Stimulated activated CD4-positive, alpha-beta T cell treated with anti-CD3 and anti-CD28 coated beads, Interleukin-1b, Interleukin-23, amount 100 ng/mL, for 4 hours (primary cell): ENCODE results near the gene PHAX.
"Not testable (repeated sequence)": the region's sequence is repeated elsewhere in the genome, so short reads cannot be mapped to it uniquely, and the experiment has no call there.

Experiments
- DNase-seq, 2 donors: peaks; one replicate each; pipeline ENCODE4 v3.0.0-alpha.2; 2020; ENCODE audit warnings: low read depth in 2 of 2

The PHAX gene

DNA sequence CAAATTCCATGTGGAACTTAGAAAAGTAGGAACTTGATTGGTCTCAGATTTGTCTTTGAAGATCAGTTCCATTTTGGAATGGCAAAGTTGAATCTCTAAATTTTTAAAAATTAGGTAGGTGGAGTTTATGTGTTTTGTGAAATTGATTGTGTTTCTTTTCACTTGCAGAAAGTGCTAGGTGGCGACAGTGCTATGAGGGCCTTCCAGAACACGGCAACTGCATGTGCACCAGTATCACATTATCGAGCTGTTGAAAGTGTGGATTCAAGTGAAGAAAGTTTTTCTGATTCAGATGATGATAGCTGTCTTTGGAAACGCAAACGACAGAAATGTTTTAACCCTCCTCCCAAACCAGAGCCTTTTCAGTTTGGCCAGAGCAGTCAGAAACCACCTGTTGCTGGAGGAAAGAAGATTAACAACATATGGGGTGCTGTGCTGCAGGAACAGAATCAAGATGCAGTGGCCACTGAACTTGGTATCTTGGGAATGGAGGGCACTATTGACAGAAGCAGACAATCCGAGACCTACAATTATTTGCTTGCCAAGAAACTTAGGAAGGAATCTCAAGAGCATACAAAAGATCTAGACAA is 2.8 kb downstream of the PHAX start:
- DNase-seq = no peak

DNA sequence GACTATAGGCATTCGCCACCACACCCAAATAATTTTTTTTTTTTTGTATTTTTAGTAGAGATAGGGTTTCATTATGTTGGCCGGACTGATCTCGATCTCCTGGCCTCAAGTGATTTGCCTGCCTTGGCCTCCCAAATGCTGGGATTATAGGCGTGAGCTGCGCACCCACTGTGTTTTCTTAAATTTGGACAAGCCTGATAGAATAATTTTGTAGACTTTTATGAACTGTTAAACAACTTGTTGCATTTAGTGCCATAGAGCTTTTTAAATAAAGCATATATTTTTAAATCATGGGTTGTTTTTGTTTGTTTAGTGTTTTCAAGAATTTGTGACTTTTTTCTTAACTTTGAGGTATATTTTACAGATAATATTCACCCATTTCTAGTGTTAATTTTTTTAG is 4.8 kb downstream of the PHAX start:
- DNase-seq = no peak

DNA sequence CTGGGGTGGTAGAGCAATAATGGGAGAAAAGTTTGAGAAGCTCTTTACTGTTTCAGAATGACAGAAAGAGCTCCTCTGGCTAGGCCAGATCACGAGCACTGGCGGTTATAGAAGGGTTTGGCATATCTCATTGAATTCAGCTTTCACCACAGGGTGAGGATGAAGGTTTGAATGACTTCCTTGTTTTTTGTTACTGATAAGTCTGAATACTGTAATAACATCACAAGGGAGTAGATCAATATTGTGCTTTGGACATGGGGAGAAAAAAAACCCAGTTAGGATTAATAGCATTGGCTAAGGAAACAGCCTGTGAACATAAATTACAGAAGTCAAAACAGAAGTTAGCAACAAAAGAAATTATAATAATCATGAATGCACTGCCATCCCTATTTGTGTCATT is 9.4 kb downstream of the PHAX start:
- DNase-seq = no peak

DNA sequence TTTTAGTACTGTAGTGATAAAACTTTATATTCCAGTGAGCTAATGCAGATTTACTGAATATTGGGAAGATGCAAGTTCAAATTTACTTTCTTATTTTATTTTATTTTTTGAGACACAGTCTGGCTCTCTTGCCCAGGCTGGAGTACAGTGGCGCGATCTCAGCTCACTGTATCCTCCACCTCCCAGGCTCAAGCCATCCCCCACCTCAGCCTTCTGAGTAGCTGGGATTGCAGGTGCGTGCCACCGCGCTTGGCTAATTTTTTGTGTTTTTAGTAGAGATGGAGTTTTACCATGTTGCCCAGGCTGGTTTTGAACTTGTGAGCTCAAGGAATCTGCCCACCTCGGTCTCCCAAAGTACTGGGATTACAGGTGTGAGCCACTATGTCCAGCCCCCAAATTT is 9.9 kb downstream of the PHAX start:
- no peak for DNase-seq

DNA sequence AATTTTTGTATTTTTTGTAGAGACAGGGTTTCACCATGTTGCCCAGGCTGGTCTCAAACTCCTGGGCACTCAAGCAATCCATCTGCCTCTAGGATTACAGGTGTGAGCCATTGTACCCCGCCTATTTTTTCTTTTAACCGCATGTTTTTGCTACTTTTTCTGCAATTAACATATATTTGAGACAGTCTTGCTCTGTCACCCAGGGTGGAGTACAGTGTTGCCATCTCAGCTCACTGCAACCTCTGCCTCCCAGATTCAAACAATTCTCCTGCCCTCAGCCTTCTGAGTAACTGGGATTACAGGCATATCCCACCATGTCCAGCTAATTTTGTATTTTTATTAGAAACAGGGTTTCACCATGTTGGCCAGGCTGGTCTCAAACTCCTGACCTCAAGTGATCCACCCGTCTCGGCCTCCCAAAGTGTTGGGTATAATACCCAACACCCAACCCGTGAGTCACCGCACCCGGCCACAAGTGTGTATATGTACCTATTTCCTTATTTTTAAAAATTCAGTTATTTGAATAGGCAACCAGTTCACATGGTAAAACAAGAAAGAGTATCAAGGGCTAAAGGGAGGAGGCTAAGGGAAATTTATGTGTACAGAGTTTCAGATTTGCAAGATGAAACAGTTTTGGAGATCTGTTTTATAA is 13.3 kb downstream of the PHAX start:
- DNase-seq = no peak

DNA sequence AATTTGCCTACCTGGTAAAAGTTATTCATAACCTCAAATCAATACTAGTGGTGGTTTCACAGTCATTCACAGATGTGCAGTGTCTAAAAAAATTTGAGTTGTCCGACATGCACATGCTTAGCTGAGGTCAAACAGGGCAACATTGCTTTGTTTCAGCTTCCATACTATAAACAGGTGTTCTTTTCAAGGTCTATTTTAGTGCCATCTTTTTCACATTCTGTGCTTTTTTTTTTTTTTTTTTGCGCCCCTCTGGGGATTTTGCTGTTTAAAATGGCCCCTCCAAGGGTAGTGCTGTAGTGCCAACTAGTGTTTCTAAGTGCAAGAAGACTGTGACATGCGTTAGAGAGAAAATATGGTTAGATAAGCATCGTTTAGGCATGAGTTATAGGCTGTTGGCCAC is 14.5 kb downstream of the PHAX start:
- DNase-seq = no peak

DNA sequence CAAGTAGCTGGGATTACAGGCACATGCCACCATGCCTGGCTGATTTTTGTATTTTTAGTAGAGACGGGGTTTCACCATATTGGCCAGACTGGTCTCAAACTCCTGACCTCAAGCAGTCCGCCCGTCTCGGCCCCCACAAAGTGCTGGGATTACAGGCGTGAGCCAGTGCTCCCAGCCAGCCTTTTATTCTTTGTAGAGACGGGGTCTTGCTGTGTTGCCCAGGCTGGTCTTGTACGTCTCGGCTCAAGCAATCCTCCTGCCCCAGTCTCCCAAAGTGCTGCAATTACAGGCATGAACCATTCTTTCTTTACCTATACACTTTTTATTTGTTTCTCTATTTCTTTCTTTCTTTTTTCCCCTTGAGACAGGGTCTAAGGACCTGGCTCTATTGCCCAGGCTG is 16.9 kb downstream of the PHAX start:
- DNase-seq = not testable (repeated sequence)

DNA sequence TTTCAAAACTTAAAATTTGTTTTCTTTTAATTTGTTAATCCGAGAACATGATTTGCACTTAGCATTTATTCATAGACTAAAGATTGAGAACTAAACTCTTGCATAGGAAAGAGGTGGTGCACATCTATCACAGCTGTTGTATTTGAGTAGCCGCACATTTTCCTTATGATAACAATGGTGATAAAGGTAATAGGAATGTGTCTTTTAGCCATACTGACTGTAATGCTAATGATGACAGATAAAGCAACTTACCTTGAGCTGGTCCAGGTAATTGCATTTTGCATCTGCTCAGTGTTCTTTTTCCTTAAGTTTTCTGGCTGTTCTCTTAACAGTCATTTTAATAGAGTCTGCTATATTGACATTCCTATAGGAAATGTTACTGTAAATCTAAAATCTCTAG is 19.0 kb downstream of the PHAX start:
- no peak for DNase-seq

DNA sequence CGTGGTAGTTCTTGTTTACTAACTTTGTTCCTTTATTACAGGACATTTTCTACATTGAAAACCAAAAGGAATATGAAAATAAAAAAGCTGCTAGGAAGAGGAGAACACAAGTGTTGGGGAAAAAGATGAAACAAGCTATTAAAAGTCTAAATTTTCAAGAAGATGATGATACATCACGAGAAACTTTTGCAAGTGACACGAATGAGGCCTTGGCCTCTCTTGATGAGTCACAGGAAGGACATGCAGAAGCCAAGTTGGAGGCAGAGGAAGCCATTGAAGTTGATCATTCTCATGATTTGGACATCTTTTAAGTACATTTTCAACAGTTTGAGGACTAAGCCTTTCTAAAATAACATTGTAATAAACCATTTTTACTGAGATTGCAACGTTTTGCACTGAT is 23.8 kb downstream of the PHAX start:
- DNase-seq = no peak

DNA sequence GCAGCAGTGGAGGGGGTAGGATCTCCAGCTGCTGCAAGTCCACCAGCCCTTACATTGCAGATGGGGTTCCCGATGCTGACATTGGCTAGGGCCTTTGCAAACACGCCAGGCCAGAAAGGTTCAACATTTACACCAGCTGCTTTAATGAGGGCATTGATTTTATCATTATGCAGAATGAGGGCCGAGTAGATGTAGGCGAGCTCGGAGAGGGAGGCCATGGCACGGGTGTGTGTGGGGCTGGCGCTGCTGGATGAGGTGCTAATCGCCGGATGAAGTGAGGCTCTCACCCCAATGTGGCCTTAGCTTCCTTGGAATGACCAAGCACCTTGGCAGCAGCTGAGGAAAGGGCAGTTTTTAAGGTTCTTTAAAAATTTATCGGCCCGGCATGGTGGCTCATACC is 27.4 kb downstream of the PHAX start:
- no peak for DNase-seq

DNA sequence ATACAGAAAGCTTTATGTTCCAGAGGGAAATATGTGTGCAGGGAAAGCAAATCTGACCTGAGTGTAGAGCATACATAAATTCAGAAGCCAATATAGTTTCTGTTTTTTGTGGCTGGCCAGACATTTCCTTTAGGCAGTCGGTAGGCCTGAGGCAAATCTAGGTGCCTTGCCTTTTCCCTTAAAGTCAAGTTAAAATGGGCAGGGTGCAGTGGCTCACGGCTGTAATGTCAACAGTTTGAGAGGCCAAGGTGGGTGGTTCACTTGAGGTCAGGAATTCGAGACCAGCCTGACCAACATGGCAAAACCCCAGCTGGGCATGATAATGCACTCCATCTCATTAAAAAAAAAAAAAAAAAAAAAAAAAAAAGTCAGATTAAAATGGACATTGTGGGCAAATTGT is 31.2 kb downstream of the PHAX start:
- no peak for DNase-seq

DNA sequence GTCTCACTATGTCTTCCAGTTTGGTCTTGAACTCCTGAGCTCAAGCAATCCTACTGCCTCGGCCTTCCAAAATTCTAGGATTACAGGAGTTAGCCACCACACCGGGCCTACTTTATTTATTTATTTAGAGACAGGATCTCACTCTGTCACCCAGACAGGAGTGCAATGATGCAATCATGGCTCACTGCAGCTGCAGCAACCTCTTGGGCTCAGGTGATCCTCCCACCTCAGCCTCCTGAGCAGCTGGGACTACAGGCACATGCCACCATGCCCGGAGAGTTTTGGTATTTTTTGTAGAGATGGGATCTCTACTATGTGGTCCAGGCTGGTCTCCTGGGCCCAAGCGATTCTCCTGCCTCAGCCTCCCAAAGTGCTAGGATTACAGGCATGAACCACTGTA is 32.8 kb downstream of the PHAX start:
- DNase-seq = no peak

DNA sequence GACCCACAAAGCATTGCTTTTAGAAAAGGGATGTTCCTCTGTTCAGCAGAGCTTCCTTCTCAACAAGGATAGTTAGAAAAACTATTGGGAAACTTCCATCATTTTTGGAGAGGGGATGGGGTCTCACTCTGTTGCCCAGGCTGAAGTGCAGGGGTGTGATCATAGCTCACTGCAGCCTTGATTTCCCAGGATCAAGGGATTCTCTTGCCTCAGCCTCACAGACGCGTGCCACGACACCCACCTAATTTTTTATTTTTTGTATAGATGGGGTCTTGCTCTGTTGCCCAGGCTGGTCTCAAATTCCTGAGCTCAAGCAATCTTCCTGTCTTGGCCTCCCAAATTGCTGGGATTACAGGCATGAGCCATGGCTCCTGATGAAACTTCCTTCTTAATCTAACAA is 34.8 kb downstream of the PHAX start:
- no peak for DNase-seq

DNA sequence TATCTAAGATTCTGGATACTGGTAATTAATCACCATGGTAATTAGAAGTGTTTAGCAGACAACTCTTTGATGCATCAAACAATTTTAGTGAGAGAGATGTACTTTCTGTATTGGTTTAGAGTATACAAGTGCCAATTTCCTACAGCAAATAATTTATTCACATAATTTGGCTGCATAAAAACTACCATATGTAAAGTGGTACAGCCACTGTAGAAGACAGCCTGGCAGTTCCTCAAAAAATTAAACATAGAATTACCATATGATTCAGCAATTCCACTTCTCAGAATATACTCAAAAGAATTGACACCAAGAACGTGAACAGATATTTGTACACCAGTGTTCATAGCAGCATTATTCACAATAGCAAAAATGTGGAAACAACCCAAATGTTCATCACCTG is 36.2 kb downstream of the PHAX start:
- no peak for DNase-seq

DNA sequence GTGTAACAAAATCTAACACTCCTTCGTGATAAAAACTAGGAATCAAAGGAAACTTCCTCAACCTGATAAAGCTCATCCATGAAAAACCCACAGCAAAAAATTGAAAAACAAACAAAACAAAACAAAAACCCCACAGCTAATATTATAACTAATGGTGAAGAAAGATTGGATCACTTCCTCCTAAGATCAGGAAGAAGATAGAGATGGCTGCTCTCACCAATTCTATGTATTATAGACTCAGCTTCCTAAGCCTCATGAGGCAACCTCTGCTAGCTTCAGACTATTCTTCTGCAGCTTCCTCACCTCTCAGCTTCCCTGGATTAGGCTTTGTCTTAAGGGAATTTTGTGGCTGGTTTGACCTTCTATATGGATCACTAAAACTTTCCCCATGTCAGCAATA is 40.1 kb downstream of the PHAX start:
- no peak for DNase-seq

DNA sequence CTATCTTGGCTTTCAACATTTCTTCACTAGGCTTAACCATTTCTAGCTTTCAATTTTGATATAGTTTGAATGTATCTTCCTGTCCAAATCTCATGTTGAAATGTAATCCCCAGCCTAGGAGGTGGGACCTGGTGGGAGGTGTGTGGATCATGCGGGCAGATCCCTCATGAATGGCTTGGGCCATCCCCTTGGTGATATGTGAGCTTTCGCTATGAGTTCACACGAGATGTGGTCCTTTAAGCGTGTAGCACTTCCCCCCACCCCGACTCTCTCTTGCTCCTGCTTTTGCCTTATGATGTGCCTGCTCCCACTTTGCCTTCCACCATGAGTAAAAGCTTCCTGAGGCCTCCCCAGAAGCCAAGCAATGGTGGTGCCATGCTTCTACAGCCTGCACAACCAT is 40.6 kb downstream of the PHAX start:
- DNase-seq = no peak

DNA sequence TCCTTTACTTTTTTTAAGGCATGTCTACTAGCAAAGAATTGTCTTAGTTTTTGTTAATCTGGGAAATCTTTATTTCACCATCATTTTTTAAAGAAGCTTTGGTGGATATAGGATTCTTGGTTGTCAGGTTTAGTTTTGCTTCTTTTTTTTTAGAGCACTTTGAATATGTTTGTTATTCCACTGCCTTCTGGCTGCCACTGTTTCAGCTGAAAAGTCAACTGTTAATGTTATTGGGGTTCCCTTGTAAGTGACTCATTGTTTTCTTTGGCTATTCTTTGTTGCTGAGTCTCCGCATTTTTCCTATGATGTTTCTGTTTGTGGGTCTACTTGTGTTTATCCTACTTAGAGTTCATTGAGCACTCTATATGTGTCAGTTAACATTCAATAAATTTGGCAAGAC is 44.4 kb downstream of the PHAX start:
- no peak for DNase-seq

DNA sequence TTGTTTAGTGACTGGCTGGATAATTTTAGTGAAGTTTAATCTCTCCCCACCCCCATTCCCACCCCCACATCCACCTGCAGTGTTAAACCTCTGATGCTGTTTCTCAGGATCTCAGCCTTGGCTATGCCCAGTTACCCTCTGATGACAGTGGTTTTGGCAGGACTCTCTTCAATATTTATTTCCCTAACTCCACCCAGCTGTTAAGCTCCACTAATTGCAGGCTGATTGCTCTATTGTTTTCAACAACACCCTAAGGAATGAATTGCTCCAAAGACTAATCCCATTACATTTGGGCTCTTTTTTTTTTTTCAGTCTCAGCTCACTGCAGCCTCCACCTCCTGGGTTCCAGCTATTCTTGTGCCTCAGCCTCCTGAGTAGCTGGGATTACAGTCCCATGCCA is 46.3 kb downstream of the PHAX start:
- no peak for DNase-seq

DNA sequence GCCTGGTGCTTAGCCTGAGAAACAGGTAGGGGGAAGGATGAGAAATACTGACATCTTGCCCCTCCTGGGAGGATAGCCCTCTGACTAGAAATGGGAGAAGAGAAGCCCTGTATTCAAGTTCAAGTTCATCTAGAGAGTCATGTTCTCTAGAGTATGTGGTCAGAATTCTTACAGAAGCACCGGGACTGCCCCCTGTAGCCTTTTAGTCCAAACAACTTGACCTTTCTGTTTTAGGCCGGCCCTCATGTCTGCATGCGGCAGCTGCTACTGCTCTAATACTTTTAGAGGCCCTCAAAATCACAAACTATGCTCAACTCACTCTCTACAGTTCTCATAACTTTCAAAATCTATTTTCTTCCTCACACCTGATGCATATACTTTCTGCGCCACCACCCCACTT is 47.7 kb downstream of the PHAX start:
- DNase-seq = no peak

DNA sequence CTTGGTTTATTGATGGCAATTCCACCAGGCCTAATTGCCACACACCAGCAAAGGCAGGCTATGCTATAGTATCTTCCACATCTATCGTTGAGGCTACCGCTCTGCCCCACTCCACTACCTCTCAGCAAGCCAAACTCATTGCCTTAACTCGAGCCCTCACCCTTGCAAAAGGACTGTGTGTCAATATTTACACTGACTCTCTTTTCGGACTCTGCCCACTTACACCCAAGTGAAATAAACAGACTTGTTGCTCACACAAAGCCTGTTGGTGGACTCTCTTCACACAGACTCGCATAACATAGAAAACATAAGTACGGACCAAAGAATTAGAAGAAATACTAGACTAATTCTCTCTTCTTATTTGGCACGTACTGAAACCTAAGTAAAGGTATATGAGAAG is 48.3 kb downstream of the PHAX start:
- DNase-seq = not testable (repeated sequence)

DNA sequence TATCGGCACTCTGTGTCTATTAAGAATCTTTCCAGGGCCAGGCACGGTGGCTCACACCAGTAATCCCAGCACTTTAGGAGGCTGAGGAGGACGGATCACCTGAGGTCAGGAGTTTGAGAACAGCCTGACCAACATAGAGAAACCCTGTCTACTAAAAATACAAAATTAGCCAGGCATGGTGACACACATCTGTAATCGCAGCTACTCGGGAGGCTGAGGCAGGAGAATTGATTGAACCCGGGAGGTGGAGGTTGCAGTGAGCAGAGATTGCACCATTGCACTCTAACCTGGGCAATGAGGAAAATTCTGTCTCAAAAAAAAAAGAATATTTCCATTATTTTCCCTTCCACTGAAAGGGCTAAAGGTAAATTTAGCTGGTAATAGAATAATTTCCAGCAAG is 49.0 kb downstream of the PHAX start:
- not testable (repeated sequence) for DNase-seq

DNA sequence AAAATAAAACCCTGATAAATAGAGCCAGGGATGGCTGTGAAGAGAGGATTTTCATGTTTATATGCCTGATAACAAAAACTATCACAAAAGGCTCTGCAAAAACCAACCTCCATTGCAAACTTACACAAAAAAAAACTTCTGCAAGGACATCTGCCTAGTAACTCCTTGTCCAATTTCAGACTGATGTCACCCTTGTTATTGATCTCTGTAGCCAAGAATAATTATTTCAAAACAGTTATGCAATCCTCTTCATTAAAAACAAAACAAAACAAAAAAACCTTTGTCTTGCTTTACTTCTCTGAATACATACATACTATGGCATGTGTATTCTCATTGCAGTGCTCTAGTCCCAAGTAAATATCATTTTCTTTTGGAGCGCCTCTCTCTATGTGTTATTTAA is 49.7 kb downstream of the PHAX start:
- no peak for DNase-seq

DNA sequence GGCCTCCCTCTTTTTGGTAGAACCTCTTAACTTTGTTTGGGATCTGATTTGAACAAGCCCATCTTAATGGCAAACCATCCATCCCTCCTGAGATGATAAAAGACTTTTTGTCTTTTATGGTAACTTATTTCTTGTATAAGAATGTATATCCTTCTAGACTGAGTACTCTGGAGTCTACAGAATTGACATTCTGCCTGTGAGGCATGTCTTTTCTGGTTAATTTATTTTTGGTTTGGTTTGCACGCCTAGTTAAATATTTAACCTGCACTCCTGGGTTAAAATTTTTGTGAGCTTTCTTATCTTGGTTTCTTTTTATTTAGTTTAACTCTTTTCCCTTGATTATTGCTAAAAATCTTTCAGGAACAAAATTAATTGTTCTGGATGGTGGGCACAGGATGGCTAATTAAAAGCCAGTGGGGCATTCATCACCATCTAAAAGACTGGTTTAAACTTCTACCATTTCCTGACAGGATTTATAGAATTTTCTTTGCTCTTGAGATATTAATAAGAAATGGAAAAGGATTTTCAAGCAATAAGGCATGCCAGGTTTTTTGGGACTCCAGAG is 50.3 kb downstream of the PHAX start:
- no peak for DNase-seq
